Immature natural killer cell (primary cell): ENCODE measurements around the gene IFRD1. TPM values are rescaled to one million over a fixed set of nuclear protein-coding genes. Genes with fewer than 3 reads are reported as not detected.

Source experiments
- DNase-seq, 3 donors: peaks; one replicate each; pipeline ENCODE4 v3.0.0; 2022; ENCODE audit warnings: mixed read lengths in 1 of 3
- H3K27ac Mint-ChIP-seq, 6 donors: one replicate each; pipeline ENCODE4 v1.8.0; 2020; ENCODE audit warnings: mixed read lengths in 6 of 6, mild to moderate bottlenecking in 5 of 6, inconsistent platforms in 4 of 6, moderate library complexity in 3 of 6
- H3K27me3 Mint-ChIP-seq, 3 donors: one replicate each; pipeline ENCODE4 v1.8.0; 2020 to 2021; ENCODE audit warnings: low read depth in 3 of 3, mild to moderate bottlenecking in 3 of 3, mixed read lengths in 3 of 3, moderate library complexity in 3 of 3, inconsistent platforms in 1 of 3
- H3K36me3 Mint-ChIP-seq, 3 donors: one replicate each; pipeline ENCODE4 v1.8.0; 2020; ENCODE audit warnings: mixed read lengths in 3 of 3, inconsistent platforms in 2 of 3, mild to moderate bottlenecking in 2 of 3
- H3K4me1 Mint-ChIP-seq, 2 donors: one replicate each; pipeline ENCODE4 v1.8.0; 2020; ENCODE audit warnings: inconsistent platforms in 2 of 2, mild to moderate bottlenecking in 2 of 2, mixed read lengths in 2 of 2, moderate library complexity in 1 of 2
- H3K4me3 Mint-ChIP-seq, 5 donors: one replicate each; pipeline ENCODE4 v1.8.0; 2020; ENCODE audit warnings: mild to moderate bottlenecking in 5 of 5, mixed read lengths in 5 of 5, inconsistent platforms in 3 of 5, moderate library complexity in 3 of 5
- H3K9me3 Mint-ChIP-seq, 6 donors: one replicate each; pipeline ENCODE4 v1.8.0; 2020; ENCODE audit warnings: mild to moderate bottlenecking in 6 of 6, mixed read lengths in 6 of 6, inconsistent platforms in 4 of 6, moderate library complexity in 3 of 6
- polyA plus RNA-seq, 3 donors: library from polyadenylated mRNA; unstranded; fragments of 300-500 nt; fragmentation: Illumina TruSeq; gene quantifications; one replicate each; pipeline ENCODE4 v1.2.3, GENCODE V29; 2021

IFRD1 gene
- polyA plus RNA-seq, 3 donors from 2014 or later: 18.8 to 43.7 (median 21.8) TPM

DNA sequence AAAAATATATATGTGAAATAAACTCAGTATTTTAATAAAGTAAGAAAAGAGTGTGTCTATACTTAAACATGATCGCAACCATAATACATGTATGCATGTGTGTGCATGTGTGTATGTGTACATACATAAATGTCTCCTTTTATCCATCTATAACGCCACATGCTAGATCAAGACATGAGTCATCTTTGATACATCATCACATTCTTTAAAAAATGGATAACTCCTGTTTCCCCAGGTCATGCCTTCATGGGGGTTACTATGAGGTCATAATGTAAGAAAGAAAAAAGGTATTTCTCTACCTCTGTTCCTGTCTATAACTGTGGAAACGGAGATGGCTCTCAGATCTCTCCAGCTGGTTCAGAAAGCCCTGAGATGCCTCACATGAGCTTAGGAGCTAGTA, 71.7 kb downstream of the IFRD1 start:
- Mint-ChIP-seq H3K36me3 (no peaks in the 10 kb centered on the region), H3K27ac (no peak overlapping the region), H3K27me3 (peaks cover 0 to 9% (median 0%) of the 10 kb centered on the region in 3 donors)

DNA sequence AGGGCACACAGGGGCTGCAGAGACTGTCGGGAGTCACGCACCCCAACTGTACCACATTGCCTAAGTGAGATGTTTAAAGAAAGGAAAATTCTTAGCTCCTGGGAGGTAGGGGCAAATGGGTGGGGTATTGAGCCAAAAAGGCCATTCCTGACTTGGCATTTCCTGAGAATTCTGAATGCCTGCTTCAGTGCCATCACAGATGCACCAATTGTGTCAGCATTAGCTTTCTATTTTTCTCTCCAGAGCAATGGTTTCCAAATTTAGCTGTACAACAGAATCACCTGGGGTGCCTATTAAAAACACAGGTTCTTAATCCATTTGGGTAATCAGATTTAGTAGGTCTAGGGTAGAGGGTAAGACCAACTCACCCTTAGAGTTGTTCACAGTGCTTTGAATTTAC, 73.6 kb downstream of the IFRD1 start:
- no peaks in the 10 kb centered on the region for H3K4me1 Mint-ChIP-seq
- no peak overlapping the region for H3K4me3 Mint-ChIP-seq
- DNase-seq: no peak
- H3K27ac Mint-ChIP-seq: no peak overlapping the region
- H3K36me3 Mint-ChIP-seq: no peaks in the 10 kb centered on the region
- peaks cover 0 to 1% (median 0%) of the 10 kb centered on the region in 6 donors for H3K9me3 Mint-ChIP-seq
- H3K27me3 Mint-ChIP-seq: peaks cover 0 to 6% (median 0%) of the 10 kb centered on the region in 3 donors

More for the DNA sequence above, 71.7 kb downstream of the IFRD1 start:
- DNase-seq: no peak
- H3K4me3 Mint-ChIP-seq: no peak overlapping the region
- H3K4me1 Mint-ChIP-seq: no peaks in the 10 kb centered on the region
- peaks cover 0 to 1% (median 0%) of the 10 kb centered on the region in 6 donors for H3K9me3 Mint-ChIP-seq

Other genes starting within 250 kb of the IFRD1 start
- under 1 TPM in 1 of 3 donors, not detected in 2; 0.18 TPM for gene DOCK4, start 244.1 kb upstream of the IFRD1 start, polyA plus RNA-seq
- 10 to 100 TPM in 2 of 3 donors, 1 to 10 TPM in 1; 8.3 to 17.7 (median 15.5) TPM for gene ZNF277, start 243.8 kb upstream of the IFRD1 start, polyA plus RNA-seq
- gene LSMEM1, start 30.5 kb downstream of the IFRD1 start, polyA plus RNA-seq: under 1 TPM in 2 of 3 donors, not detected in 1; 0.36 to 0.48 TPM